ENCODE data around the gene PIR.

Gene PIR

DNA sequence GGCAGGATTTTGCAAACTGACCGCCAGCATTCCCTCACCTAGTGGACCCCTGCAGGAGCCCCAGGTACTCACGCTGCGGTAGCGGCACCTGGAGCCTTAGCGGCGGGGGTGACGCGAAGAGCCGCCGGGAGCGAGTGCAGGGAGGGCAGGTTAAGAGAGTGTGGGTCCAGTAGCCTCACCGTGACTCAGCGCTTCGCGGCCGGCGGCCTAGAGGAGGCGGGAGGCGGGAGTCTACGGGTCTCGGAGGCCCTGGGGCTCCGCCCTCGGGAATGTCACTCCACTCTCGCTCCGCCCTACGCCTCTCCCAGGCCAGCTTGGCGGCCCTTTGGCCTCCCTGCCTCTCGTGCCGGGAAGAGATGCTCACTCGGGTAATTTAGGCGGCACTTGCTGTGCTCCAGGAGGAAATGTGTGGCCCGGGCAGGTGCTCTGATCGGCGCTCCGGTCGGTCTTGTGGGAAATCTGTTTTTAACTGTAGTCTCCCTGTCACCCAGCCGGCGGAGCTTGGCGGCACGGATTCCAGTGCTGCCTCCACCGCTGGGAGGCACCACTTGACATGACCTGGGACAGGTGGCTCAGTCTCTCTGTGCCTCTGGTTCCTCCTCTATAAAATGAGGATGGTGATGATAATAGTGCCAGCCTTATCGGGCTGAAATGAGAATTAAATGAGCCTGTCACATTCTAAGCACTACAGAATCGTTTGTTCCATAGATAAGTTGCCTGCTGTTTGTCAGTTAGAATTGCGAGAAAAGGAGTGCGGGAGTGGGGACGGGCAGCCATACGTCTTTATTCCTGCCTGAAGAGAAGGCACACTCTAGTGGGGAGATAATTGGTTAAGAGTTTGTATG, at the start of gene PIR:
Gene PIR (minus strand): TSS at position 216 of the 845 bp plus-strand sequence. CDS start 2,076 bp downstream, outside the sequence.
- peak; percentile 47 for DNase-seq

DNA sequence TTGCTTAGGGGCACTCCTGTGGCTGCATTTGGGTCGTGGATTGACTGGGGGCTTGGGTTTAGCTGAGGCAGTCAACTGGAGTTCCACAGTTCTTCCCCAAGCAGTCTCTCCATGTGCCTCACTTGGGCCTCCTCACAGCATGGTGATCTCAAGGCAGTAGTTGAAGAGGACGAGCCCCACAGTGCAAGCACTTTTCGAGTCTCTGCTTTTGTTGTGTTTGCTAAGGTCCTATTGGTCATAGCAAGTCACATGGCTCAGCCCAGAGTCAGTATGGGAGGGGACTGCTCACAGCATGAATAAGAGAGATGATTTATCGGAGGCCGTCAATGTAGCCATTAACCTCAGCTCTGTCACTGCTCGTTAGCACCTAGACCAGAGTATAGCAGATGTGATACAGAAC, 37.2 kb upstream of the PIR start:
- no peak for DNase-seq

DNA sequence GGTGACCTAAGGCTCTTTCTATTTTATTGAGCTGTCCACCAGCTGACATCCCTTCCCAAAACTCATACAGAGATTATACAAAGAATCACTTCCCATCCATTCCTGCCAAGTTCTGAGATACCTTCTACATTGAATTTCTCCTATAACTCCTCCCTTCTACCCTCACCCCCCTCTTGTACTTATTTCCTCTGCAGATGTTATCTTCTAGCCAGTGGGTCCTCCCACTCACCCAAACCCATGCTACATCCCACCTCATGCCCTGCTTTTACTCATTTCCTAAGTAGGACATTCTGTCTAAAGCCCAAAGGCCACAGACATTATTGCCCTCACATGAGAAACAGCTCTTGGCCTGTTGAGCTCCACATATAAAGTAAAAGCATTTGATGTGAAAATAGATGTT, 36.0 kb upstream of the PIR start:
- DNase-seq, result no peak

DNA sequence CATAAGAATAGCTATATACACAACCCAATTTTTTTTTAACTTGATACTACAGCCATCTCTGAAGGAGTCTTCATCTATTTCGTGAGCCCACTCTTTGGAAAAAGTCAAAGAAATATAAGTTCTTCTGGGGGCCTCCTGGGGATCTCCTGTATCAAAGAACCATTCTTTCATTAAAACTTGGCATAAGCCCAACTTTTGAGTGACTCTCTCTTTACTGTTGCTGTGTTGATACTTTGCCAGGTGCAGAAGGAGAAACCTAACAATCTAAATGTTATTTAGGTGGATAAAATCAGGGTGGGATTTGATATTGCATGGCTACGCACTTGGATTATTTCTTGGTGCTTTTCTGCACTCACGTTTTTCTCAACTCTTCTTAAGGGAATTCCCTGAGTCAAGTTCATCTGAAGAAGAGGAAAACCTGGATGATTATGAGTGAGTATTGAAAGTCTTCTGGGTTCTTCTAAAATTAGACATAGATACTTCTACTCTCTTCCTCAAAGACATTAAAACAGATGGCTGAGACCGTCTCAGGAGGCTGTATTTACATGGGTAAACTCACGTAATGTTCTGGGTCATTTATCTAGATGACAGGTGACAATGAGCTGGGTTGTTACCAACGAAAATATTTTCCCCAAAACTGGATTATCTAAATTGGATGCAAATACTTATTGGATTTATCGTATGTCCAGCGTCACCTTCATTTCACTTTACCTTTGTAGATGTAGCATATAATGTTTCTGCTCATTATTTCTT, 32.7 kb upstream of the PIR start:
- peak; percentile 3 for DNase-seq

DNA sequence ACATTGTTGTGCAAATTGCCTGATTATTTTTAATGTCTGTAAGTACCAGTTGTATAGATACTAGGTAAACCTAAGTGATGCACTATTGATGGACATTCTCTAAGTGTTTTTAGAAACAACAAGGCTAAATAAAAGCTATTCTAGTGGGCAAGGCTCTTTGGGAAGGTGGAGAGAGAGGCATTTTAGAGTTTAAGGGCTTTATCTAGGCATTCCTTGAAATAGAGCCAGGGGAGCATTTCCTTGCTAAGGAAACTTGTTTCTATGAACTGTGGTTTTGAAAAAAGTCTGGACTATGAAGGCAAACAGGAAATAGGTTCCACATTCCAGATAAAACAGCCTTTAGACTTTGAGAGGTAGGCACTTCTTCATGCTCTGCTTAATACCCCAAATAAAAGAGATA, 31.3 kb upstream of the PIR start:
- no peak for DNase-seq

DNA sequence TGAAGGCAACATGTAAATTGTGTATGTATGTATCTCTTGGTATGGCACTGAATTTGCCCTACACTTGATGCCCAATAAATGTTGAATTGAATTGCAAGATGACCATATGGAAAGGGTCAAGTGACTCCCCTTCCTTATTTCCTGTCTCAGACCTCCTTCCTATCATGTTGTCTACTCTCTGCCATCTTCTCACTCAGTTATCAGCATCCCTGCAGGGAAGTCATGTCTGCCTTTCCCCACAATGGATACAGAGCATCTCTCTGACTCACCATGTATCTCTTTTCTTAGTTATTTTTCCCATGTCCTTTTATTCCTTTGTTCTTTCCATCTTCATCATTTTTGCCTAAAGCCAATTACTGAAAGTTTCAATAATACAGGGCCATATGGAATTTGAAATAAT, 30.0 kb upstream of the PIR start:
- no peak for DNase-seq

DNA sequence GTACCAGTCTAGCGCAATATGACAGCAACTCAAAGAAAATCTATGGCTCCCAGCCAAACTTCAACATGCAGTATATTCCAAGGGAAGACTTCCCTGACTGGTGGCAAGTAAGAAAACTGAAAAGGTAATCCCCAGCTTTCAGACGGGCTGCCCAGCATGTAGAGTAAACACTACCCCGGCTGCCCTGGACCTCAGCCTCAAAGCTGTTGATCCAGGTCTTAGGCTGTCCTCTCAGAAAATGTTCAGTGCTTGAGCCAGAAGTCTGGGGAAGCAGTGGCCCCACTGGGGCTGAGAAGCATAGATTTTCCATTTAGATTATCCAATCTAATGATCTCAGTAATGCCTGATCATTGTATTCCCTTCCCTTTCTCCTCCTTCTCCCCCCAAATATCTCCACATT, 29.3 kb upstream of the PIR start:
- no peak for DNase-seq

DNA sequence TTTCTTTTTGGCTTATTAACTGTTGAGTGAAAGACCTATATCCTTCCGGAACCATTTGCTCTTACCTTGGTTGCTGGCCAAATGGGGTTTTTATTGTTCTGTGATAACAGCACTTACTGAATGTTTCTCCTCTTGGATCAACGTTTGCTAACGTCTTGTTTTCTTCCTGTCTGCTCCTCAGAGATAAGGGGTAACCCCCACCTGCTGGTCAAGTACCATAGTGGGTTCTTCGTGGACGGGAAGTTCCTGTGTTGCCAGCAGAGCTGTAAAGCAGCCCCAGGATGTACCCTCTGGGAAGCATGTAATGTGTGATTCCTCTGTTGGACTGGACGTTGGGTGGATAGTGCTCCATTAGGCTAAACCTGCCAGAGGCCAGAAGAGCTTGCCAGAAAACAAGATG, 22.8 kb upstream of the PIR start:
- no peak for DNase-seq

DNA sequence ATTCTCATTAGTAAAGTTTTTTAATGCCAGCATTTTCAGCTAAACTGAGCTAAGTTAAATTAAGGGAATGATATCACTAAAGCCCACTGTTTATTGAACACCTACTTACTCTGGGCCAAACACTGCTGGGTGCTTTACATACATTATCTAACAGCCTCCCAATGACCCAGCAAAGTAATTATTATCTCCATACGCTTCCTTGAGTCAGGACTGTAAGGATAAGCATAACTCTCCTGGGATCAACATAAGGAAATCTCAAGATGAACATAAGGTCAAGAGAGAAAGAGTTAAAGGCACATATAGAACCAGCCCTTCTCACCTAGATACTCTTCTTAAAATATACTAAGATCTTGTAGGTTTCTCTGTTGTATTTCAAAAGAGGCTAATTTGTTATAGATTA, 21.1 kb upstream of the PIR start:
- no peak for DNase-seq

DNA sequence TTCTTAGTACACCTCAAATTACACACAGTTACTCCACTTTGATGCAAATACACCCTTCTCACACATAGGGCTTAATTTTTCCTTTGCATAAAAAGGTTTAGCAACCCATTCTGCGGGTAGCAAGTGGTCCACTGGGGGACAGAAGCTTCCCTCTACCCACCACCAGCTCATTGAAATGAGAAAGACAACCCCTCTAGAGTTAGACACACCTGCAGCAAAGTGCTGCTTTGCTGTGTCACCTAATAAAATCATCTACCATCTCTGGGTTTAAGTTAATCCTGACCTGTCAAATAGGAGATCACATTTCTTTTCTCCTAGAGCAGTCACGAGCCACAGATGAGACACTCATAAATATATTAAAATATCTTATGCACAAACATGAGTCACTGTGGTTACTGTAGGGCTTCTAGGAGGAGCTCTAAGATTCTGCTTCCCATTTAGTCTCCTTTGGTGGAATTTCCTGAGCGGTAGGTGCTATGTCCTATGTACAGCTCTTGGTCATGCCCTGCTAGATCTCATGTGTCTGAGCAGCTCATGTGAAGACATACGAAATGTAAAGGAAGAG, 19.4 kb upstream of the PIR start:
- DNase-seq, result no peak

DNA sequence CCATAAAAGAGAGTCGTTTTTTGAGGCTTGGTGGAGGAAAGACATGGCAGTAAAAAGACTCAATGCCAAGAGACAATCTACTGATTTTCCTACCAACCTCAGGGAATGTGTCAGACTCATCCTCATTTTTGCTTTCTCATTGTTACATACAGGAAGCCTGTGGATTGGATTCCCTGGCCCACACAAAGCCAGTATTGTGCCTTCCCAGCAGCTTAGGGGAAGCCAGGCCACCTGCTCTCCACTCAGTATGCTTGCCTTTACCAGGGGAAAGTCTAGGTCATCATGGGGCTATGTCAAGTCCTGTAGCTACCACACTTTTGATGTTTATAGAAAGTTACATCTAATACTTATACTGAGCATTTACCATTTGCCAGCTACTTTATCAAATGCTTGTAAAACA, 18.4 kb upstream of the PIR start:
- DNase-seq, result no peak

DNA sequence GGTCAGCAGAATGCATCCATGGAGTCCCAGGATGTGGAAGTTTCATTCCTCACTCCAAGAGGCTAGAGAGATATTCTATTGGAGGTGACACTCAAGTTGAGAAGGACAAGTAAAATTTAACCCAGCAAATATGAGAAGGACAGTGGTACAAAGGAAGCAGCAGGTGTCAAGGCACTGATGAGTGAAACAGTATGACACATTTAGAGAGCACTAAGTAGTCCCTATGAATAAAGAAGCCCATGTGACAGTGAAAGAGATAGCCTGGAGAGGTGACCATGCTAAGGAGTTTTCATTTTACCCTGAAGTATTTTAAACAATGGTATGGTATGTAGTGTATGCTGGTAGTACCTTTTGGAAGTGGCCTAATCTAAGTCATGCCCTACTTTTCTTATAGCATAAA, 16.7 kb upstream of the PIR start:
- DNase-seq, result no peak

DNA sequence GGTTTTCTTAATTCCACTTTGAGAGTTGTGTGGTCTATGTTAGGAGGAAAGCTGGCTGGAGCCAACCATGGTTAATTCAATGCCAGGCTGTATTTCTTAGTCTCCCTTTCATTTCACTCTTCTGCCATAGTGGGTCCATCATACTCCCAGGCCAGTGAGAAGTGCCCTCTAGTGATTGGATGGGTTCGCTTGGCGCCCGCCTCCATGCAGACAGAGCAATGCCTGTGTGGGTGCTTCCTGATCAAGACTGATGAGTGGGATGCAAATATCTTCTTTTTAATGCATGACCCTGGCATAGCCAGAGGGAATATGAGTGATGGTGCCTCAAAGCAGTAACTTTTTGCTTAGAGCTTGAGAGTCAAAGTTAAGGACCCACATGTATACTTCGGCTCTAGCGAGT, 13.9 kb upstream of the PIR start:
- DNase-seq, result no peak

DNA sequence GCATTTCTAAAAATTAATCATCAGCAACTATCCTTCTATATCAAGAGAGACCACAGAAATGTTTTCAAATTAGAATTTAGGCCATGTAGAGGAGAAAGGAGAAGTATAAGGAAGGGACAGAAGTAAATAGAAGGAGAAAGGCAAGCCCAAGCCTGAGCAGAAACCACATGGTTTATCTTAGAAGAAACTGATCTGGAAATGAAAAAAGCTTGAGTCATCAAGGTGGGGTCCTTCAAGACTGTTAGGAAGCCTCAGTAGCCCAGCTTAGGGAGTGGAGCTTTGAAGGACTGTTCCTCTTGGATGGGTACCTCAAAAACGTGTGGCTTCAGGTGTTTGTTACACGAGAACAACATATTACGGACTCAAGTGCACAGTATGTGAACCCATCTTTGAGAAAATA, 12.0 kb upstream of the PIR start:
- DNase-seq, result no peak

DNA sequence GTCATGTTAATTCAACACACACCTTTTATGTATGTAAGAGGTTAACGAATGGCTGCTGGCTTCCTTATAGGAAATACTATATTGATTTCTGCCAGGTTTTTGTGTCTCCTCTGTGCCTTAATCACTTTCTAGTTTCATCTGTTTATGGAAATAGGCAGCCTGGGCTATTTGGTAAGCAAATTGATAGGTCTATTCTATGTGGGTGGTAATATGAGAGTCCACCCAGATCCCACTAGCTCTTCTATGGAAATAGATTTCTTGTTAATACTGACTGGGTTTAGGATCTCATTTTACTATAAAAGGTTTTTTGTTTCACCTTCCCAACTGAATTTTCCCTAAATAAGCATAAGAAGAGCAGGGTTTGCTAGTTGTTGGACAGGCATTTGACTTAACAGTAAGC, 11.5 kb upstream of the PIR start:
- DNase-seq, result no peak

DNA sequence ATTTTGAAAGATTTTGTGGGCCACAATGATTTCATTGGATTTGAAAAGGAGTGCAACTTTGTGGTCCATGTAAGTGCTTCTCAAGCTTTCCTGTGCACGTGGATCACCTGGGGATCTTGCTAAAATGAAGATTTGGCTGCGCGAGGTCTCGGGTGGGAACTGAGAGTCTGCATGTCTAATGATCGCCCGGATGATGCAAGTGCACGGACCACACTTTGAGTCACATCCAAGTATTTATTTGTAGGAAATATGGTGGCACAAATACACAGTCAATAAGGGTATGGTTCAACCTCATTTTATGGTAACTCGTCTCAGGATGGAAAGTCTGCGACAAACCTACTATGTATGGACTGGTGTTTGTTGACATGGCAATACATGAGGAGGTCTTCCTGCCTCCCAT, 8.4 kb upstream of the PIR start:
- no peak for DNase-seq

DNA sequence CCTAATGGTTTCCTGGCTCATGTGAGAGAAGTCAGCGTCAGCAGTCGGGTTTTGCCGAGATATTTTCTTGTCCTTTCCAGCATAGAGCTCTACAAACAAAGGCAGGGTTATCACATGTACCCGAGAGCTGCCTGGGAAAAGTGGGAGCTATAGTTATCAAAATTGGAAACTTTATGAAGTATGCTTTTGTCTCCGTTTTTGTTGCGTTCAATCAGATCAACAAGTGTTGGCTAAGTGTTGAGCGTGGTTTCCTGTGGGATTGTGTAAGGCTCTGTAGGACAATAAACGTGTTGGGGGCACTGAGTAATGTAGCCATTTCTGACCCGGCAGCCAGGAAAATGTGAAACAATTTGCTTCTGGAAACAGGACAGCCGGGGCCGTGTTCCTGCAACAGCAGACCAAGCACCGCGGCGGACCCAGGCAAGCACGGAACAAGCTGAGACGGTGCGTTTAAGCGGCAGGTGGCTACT, 7.4 kb upstream of the PIR start, which contains the start of gene BMX:
Gene BMX (plus strand): TSS at position 311 of the 470 bp plus-strand sequence. CDS start 7,547 bp downstream, outside the sequence.
- DNase-seq, result no peak

DNA sequence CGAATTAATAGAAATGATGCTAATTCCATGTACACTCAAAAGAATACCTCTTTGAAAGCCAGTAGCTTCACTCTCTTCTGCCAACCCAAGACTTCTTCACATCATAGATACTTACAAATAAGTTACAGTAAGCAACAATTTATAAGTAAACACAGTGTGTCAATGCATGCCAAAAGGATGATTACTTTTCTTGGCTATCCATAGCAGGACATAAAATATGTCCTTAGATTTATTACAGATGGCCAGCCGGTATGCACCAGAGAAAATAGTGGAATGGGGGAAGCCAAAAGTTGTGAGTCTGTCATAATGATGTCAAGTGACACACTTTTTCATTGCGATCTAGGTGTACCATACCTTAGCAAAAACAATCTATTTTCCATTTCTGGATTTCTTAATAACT, 6.8 kb upstream of the PIR start:
- DNase-seq, result no peak

DNA sequence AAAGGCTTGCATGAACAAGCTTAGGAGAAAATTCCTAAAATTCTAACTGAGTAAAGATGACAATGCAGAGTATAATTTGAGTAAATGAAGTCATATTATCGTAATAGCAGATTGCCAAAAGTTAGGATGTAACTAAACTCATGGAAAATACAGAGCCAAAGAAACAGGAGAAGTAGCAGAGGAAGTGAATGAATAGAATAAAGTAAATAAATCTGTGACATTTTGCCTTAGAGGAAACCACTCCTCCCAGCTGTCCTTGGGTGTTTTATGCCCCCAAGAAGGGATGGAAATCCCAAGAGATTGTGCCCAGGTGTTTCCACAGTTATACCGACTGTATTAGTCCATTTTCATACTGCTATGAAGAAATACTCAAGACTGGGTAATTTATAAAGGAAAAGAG, 5.6 kb upstream of the PIR start:
- no peak for DNase-seq

DNA sequence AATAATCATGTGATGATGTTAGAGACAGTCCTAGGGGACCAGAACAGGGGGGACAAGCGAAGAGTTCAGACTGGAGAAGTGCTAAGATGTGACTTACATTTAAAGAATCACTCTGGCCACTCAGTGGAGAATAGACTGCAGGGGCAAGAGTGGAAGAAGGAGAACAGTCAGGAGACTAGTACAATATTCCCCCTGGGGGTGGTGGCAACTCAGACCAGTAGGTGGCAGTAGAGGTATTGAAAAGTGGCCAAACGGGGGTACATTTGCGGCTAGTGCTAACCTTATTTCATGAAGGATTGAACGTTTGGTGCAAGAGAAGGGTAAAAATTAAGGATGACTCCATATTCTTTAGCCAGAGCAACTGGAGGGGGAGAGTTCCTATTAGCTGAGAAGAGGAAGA, 4.7 kb upstream of the PIR start:
- DNase-seq, result peak; percentile 5

DNA sequence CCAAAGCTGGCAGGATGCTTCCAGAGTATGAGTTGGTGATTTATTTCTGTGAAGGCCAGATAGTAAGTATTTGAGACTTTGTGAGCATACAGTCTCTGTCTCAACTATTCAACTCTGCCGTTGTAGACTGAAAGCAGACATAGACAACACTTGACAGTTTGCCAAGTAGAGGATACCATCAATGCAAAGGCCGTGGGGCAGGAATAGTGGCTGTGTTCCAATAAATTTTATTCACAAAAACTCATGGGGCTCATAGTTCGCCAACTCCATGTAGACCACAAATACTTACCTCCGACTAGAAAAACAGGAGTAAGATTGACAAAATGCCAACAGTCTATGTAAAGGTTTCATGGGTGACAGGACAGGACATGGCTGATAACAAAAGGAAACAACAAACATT, 3.7 kb upstream of the PIR start:
- DNase-seq, result no peak

DNA sequence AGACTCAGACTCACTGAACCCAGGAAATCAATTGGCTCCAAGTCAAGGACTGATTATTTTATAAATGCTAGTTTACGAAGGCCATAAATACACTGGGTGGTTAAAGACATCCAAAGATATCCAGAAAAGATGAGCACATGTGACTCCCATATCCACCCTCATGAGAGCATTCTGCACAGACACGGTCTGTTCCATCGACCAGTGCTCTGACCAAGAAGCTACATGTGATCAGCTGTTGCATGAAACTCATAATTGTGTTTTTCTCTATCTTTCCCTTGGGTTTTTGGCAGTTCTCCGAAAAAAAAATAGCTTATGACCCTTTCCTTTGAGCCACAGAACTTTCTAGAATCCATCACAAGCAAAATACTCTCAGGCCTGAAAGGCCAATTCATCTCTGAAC, 2.7 kb upstream of the PIR start:
- no peak for DNase-seq

DNA sequence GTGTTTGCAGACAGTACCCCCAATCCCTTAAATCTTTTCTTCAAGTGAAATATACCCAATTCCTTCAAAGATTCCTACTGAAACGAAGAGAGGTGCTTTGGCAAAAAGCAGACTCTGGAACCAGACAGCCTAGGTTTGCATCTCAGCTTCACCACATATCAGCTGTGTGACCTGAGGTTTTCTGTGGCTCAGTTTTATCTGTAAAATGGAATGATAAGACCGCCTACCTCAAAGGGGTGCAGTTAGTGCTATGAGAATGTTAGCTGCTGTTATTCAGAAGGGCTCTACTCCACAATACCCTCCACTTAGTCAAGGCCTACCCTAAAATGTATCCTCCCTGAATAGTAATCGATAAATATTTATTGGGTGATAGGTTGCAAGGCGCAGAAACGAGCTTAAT, 664 bp downstream of the PIR start:
- no peak for DNase-seq

DNA sequence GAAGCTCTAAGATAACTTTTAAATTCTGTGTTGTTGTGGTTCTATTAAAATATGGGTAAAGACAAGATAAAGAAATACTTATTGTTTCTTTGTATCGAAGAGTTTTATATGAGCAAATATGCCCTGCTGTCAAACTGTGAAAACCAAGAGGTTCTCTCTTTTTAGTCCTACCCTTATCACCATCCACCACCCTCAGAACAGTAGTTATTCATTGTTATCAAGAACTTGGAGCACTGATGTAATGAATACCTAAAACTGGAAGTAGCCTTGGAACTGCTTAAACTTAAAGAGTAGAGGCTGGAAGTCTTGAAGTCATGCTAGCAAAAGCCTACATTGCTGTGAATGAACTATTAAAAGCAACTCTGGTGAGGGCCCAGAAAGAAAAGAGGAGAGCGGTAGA, 9.2 kb downstream of the PIR start:
- DNase-seq, result no peak

Data from NCI-H2081 treated with DMSO at 0.1 percent for 48 hours (cell line).